ENCODE results near the gene QTRT2. TPM values are rescaled to one million over a fixed set of nuclear protein-coding genes. Genes with fewer than 3 reads are reported as not detected.

QTRT2 gene
- total RNA-seq, 4 donors from 2014 or later: 3.3 to 7.1 (median 6.9) TPM

GRCh38 chr3:114067804-114068203, 11.3 kb downstream of the QTRT2 start:
- Histone ChIP-seq H3K4me1 (no peaks in the 10 kb centered on the region), H3K9me3 (no peaks in the 10 kb centered on the region), H3K36me3 (peaks cover 0 to 43% of the 10 kb centered on the region in 2 donors), H3K27ac (no peak overlapping the region), H3K4me3 (no peak overlapping the region), H3K27me3 (no peaks in the 10 kb centered on the region)
- in situ Hi-C loops (cut with MboI; ENCODE audit: low sequenced_read_pairs in 4 of 4): loop anchor here in 3 of 4 donors (25.0 kb wide), 3 partner anchors 331 to 1506 kb away; partner anchors contain the start of genes ATP6V1A (in 2 of the 3), NAA50 (in 2 of the 3), ATG3 (in 1 of the 3) and SLC35A5 (in 1 of the 3)
- DNase-seq: no peak
- ATAC-seq: no peak
- TF ChIP-seq, protein P1, sequence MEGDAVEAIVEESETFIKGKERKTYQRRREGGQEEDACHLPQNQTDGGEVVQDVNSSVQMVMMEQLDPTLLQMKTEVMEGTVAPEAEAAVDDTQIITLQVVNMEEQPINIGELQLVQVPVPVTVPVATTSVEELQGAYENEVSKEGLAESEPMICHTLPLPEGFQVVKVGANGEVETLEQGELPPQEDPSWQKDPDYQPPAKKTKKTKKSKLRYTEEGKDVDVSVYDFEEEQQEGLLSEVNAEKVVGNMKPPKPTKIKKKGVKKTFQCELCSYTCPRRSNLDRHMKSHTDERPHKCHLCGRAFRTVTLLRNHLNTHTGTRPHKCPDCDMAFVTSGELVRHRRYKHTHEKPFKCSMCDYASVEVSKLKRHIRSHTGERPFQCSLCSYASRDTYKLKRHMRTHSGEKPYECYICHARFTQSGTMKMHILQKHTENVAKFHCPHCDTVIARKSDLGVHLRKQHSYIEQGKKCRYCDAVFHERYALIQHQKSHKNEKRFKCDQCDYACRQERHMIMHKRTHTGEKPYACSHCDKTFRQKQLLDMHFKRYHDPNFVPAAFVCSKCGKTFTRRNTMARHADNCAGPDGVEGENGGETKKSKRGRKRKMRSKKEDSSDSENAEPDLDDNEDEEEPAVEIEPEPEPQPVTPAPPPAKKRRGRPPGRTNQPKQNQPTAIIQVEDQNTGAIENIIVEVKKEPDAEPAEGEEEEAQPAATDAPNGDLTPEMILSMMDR (IDR thresholded peaks at IDR 0.05 in 4 of 5, conservative IDR thresholded peaks at IDR 0.05 in 1 of 5): no peak
- no peak for TF ChIP-seq POLR2A (IDR thresholded peaks at IDR 0.05)
- intact Hi-C loops (cut with DNase I; ENCODE audit: low total_unique reads): no loop called here

- in situ Hi-C loops (cut with MboI; ENCODE audit: low sequenced_read_pairs in 4 of 4) (loop anchor here in 3 of 4 donors (25.0 kb wide), 3 partner anchors 331 to 1506 kb away; partner anchors contain the start of genes ATP6V1A (in 2 of the 3), NAA50 (in 2 of the 3), ATG3 (in 1 of the 3) and SLC35A5 (in 1 of the 3)), intact Hi-C loops (cut with DNase I; ENCODE audit: low total_unique reads) (no loop called here)
- no peaks in the 10 kb centered on the region for H3K27me3 ChIP-seq
- no peak overlapping the region for H3K4me3 ChIP-seq
- H3K4me1 ChIP-seq: no peaks in the 10 kb centered on the region
- TF ChIP-seq POLR2A (IDR thresholded peaks at IDR 0.05): no peak
- TF ChIP-seq, protein P1 (IDR thresholded peaks at IDR 0.05 in 4 of 5, conservative IDR thresholded peaks at IDR 0.05 in 1 of 5): no peak
- DNase-seq: no peak
- no peaks in the 10 kb centered on the region for H3K9me3 ChIP-seq
- ATAC-seq: no peak
- peaks cover 0 to 47% of the 10 kb centered on the region in 2 donors for H3K36me3 ChIP-seq
- no peak overlapping the region for H3K27ac ChIP-seq
Measured at GRCh38 chr3:114068336-114068735, 11.8 kb downstream of the QTRT2 start.

- in situ Hi-C loops (cut with MboI; ENCODE audit: low sequenced_read_pairs in 4 of 4) (loop anchor here in 3 of 4 donors (25.0 kb wide), 3 partner anchors 334 to 1509 kb away; partner anchors contain the start of genes ATP6V1A (in 2 of the 3), NAA50 (in 2 of the 3), ATG3 (in 1 of the 3) and SLC35A5 (in 1 of the 3)), intact Hi-C loops (cut with DNase I; ENCODE audit: low total_unique reads) (no loop called here)
- H3K4me1 ChIP-seq: no peaks in the 10 kb centered on the region
- no peaks in the 10 kb centered on the region for H3K27me3 ChIP-seq
- peaks cover 0 to 71% of the 10 kb centered on the region in 2 donors for H3K36me3 ChIP-seq
- no peak overlapping the region for H3K27ac ChIP-seq
- no peak overlapping the region for H3K4me3 ChIP-seq
- DNase-seq (no peak), ATAC-seq (no peak)
- no peaks in the 10 kb centered on the region for H3K9me3 ChIP-seq
- TF ChIP-seq POLR2A (IDR thresholded peaks at IDR 0.05): no peak
- TF ChIP-seq, protein P1 (IDR thresholded peaks at IDR 0.05 in 4 of 5, conservative IDR thresholded peaks at IDR 0.05 in 1 of 5): no peak
Measured at GRCh38 chr3:114071786-114072185, 15.2 kb downstream of the QTRT2 start.

GRCh38 chr3:114076711-114077110, 20.2 kb downstream of the QTRT2 start:
- no peak for TF ChIP-seq POLR2A (IDR thresholded peaks at IDR 0.05)
- TF ChIP-seq, protein P1 (IDR thresholded peaks at IDR 0.05 in 4 of 5, conservative IDR thresholded peaks at IDR 0.05 in 1 of 5): no peak
- ATAC-seq (no peak), DNase-seq (no peak)
- H3K36me3 ChIP-seq: peaks cover 0 to 75% of the 10 kb centered on the region in 2 donors
- no peaks in the 10 kb centered on the region for H3K4me1 ChIP-seq
- H3K9me3 ChIP-seq: no peaks in the 10 kb centered on the region
- in situ Hi-C loops (cut with MboI; ENCODE audit: low sequenced_read_pairs in 4 of 4) (no loop called here), intact Hi-C loops (cut with DNase I; ENCODE audit: low total_unique reads) (no loop called here)
- no peak overlapping the region for H3K4me3 ChIP-seq
- no peaks in the 10 kb centered on the region for H3K27me3 ChIP-seq
- H3K27ac ChIP-seq: no peak overlapping the region
